ENCODE results near the gene FATE1. TPM values are rescaled to one million over a fixed set of nuclear protein-coding genes. Genes with fewer than 3 reads are reported as not detected.

Gene FATE1
- total RNA-seq, 1 donor from 2014 or later, result 0.29 TPM

DNA sequence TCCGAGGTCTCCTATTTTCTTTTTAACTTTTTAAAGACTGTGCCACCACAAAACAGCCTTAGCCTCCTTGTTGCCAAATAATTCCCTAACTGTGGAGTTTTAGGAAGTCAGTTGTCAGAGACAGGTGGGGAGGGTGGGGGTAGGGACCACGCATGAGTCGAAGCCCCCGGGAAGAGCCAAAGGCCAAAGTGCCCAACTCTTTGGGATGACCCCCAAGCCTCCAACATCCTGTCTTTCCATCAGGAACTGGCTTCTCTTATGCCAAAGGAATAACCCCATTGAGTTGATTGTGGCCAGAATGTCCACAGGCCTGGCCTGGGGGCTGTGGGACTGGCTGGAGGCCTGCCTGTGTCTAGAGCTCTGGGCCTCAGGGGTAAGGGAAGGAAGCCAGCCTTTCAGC, 14.8 kb upstream of the FATE1 start:
- Mint-ChIP-seq H3K27me3 (peaks cover 12% of the 10 kb centered on the region), H3K4me1 (ENCODE audit: unreplicated experiment) (no peaks in the 10 kb centered on the region), H3K27ac (no peak overlapping the region), H3K36me3 (no peaks in the 10 kb centered on the region), H3K4me3 (no peak overlapping the region), H3K9me3 (no peaks in the 10 kb centered on the region)
- TF ChIP-seq, protein P1, sequence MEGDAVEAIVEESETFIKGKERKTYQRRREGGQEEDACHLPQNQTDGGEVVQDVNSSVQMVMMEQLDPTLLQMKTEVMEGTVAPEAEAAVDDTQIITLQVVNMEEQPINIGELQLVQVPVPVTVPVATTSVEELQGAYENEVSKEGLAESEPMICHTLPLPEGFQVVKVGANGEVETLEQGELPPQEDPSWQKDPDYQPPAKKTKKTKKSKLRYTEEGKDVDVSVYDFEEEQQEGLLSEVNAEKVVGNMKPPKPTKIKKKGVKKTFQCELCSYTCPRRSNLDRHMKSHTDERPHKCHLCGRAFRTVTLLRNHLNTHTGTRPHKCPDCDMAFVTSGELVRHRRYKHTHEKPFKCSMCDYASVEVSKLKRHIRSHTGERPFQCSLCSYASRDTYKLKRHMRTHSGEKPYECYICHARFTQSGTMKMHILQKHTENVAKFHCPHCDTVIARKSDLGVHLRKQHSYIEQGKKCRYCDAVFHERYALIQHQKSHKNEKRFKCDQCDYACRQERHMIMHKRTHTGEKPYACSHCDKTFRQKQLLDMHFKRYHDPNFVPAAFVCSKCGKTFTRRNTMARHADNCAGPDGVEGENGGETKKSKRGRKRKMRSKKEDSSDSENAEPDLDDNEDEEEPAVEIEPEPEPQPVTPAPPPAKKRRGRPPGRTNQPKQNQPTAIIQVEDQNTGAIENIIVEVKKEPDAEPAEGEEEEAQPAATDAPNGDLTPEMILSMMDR (conservative IDR thresholded peaks at IDR 0.05), result no peak
- DNase-seq (ENCODE audit: extremely low spot score, unreplicated experiment), result no peak

DNA sequence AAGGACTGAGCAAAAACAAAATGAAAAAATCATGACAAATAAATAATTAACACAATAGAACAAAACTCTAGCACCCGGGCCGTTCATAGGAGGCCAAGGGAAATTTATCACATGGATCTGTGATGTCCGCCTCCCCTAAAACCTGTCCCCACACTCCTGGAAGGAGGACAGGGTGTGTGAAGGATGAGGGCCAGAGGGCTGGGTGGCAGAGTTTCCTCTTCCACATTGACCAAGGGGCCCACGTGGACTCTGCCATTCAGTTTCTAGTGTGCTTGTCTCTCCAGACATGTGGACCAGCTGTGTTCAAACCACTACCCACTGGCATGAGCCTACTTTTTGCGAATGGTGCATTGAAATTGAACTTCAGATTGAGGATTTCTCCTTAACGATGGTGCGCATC, 14.3 kb upstream of the FATE1 start:
- no peak overlapping the region for H3K27ac Mint-ChIP-seq
- no peak for DNase-seq (ENCODE audit: extremely low spot score, unreplicated experiment)
- H3K4me3 Mint-ChIP-seq, result no peak overlapping the region
- TF ChIP-seq, protein P1 (conservative IDR thresholded peaks at IDR 0.05), result no peak
- no peaks in the 10 kb centered on the region for H3K36me3 Mint-ChIP-seq
- no peaks in the 10 kb centered on the region for H3K4me1 Mint-ChIP-seq (ENCODE audit: unreplicated experiment)
- peaks cover 7% of the 10 kb centered on the region for H3K27me3 Mint-ChIP-seq
- H3K9me3 Mint-ChIP-seq, result no peaks in the 10 kb centered on the region

GRCh38 chrX:151702026-151702714, 13.7 kb upstream of the FATE1 start:
- H3K27me3 Mint-ChIP-seq, result peaks cover 5% of the 10 kb centered on the region
- H3K9me3 Mint-ChIP-seq, result no peaks in the 10 kb centered on the region
- H3K4me1 Mint-ChIP-seq (ENCODE audit: unreplicated experiment), result no peaks in the 10 kb centered on the region
- no peak for DNase-seq (ENCODE audit: extremely low spot score, unreplicated experiment)
- no peak overlapping the region for H3K4me3 Mint-ChIP-seq
- TF ChIP-seq, protein P1 (conservative IDR thresholded peaks at IDR 0.05), result no peak
- no peaks in the 10 kb centered on the region for H3K36me3 Mint-ChIP-seq
- H3K27ac Mint-ChIP-seq, result no peak overlapping the region

DNA sequence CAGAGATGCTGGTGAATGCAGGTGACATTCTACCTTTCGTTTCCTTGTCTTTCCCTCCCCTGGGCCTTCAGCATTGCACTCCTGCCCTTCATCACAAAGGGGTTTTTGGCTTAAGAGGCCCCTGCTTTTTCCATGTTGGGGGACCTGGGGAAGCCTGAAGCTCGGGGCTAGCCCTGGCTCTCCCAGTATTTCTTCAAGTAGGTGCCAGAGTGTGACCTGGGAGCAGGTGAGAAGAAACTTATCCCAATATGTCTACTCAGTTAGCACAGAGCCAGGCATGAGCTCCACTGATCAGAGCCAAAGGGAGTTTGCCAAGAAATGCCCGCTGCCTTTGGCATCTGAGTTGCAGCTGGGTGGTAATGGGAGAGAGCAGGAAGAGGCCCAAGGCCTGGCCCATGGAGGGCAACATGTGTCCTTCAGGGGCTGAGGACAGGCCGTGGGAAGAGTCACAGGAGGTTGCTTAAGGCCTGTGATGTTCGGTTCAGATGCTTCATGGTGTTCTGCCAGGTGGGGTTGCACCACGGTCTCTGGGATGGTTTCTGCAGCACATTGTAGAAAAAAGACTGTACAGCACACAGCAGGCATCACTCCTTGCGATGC, 13.0 kb upstream of the FATE1 start:
- H3K9me3 Mint-ChIP-seq, result no peaks in the 10 kb centered on the region
- no peaks in the 10 kb centered on the region for H3K27me3 Mint-ChIP-seq
- no peaks in the 10 kb centered on the region for H3K36me3 Mint-ChIP-seq

GRCh38 chrX:151703487-151703886, 12.3 kb upstream of the FATE1 start:
- Mint-ChIP-seq H3K27me3 (no peaks in the 10 kb centered on the region), H3K9me3 (no peaks in the 10 kb centered on the region), H3K4me3 (no peak overlapping the region), H3K36me3 (no peaks in the 10 kb centered on the region), H3K4me1 (ENCODE audit: unreplicated experiment) (no peaks in the 10 kb centered on the region), H3K27ac (no peak overlapping the region)
- TF ChIP-seq, protein P1 (conservative IDR thresholded peaks at IDR 0.05), result no peak
- no peak for DNase-seq (ENCODE audit: extremely low spot score, unreplicated experiment)

More for the DNA sequence above, 13.0 kb upstream of the FATE1 start:
- H3K27ac Mint-ChIP-seq, result no peak overlapping the region
- DNase-seq (ENCODE audit: extremely low spot score, unreplicated experiment), result no peak
- H3K4me3 Mint-ChIP-seq, result no peak overlapping the region
- TF ChIP-seq, protein P1 (conservative IDR thresholded peaks at IDR 0.05), result no peak
- no peaks in the 10 kb centered on the region for H3K4me1 Mint-ChIP-seq (ENCODE audit: unreplicated experiment)
